Measurements from ENCODE around the gene CNKSR2.
A peak's percentile ranks its signal among the peaks of the same experiment; 100 is the strongest.

CNKSR2 gene

GRCh38 chrX:21373001-21373400 is 1.2 kb upstream of the CNKSR2 start:
- Histone ChIP-seq H2AFZ (ENCODE audit: low read depth, low read length) (peak overlapping the region; percentile 93; the same call in 1 of the 2 replicates), H3K9ac (ENCODE audit: low read length) (peak overlapping the region; percentile 96), H3K27ac (ENCODE audit: low read length) (no peak overlapping the region), H3K36me3 (replicated peaks; ENCODE audit: low read depth, low read length) (no peaks in the 10 kb centered on the region), H3K4me2 (ENCODE audit: low read length) (peak overlapping the region; percentile 74), H3K79me2 (ENCODE audit: low read length) (peaks cover 25% of the 10 kb centered on the region), H3K4me1 (ENCODE audit: low read length) (peaks cover 10% of the 10 kb centered on the region; the same call in 1 of the 2 replicates), H4K20me1 (ENCODE audit: insufficient read depth, low read length) (peaks cover 4% of the 10 kb centered on the region; the same call in 1 of the 2 replicates), H3K9me3 (ENCODE audit: insufficient read depth, low read length) (no peaks in the 10 kb centered on the region), H3K4me3 (ENCODE audit: low read length) (peak overlapping the region; percentile 99), H3K27me3 (ENCODE audit: low read depth, low read length) (no peaks in the 10 kb centered on the region)
- no peak for TF ChIP-seq EZH2phosphoT487 (IDR thresholded peaks at IDR 0.05; ENCODE audit: low read depth)
- no peak for TF ChIP-seq CTCF (IDR thresholded peaks at IDR 0.05; ENCODE audit: low read depth, low read length)

- peak overlapping the region; percentile 93 for H2AFZ ChIP-seq (ENCODE audit: low read depth, low read length)
- no peak for TF ChIP-seq EZH2phosphoT487 (IDR thresholded peaks at IDR 0.05; ENCODE audit: low read depth)
- no peak for TF ChIP-seq CTCF (IDR thresholded peaks at IDR 0.05; ENCODE audit: low read depth, low read length)
- peak overlapping the region; percentile 72 for H3K27ac ChIP-seq (ENCODE audit: low read length)
- H3K36me3 ChIP-seq (replicated peaks; ENCODE audit: low read depth, low read length), result no peaks in the 10 kb centered on the region
- H3K9me3 ChIP-seq (ENCODE audit: insufficient read depth, low read length), result no peaks in the 10 kb centered on the region
- H3K4me3 ChIP-seq (ENCODE audit: low read length), result peak overlapping the region; percentile 99
- H4K20me1 ChIP-seq (ENCODE audit: insufficient read depth, low read length), result peaks cover 4% of the 10 kb centered on the region; the same call in 1 of the 2 replicates
- H3K4me2 ChIP-seq (ENCODE audit: low read length), result peak overlapping the region; percentile 74
- peaks cover 25% of the 10 kb centered on the region for H3K79me2 ChIP-seq (ENCODE audit: low read length)
- H3K9ac ChIP-seq (ENCODE audit: low read length), result peak overlapping the region; percentile 96
- H3K4me1 ChIP-seq (ENCODE audit: low read length), result peaks cover 10% of the 10 kb centered on the region; the same call in 1 of the 2 replicates
- no peaks in the 10 kb centered on the region for H3K27me3 ChIP-seq (ENCODE audit: low read depth, low read length)
These were observed 518 bp upstream of the CNKSR2 start for GRCh38 chrX:21373637-21374162.

DNA sequence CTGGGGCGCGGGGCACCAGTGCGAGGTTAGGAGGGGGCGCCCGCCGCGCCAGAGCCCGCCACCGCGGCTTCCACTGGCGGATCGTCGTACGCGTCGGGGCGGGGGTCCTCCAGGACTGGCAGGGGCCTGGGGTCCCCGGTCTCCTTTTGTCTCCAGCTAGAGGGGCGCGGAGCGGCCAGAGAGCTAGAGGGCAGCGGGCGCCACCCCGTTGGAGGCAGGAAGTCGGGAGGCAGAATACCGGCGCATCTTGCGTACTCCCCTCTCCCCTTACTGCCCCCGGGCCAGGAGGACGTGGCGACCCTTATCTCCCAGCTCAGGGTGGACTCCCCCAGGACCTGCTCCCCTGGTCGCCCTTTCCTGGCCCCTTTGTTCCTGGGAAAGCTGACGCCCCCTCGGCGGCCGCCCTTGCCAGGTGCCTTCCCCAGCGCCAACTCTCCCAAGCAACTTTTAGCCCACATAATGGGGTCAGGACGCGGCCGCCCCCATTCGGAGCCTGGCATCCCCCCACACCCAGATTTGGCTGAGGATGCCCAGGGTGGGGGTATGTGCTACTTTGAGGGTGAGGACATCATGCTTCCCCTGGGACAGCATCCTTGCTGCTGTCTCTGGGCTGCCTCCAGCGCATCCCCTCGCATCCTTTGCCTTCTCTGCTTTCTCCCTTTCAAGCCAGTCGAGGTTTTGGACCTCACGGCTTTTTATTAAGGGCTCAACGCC is 933 bp downstream of the CNKSR2 start:
- Histone ChIP-seq H3K4me3 (ENCODE audit: low read length) (peak overlapping the region; percentile 99), H3K9me3 (ENCODE audit: insufficient read depth, low read length) (no peaks in the 10 kb centered on the region), H3K36me3 (replicated peaks; ENCODE audit: low read depth, low read length) (no peaks in the 10 kb centered on the region), H3K27me3 (ENCODE audit: low read depth, low read length) (no peaks in the 10 kb centered on the region), H3K79me2 (ENCODE audit: low read length) (peaks cover 35% of the 10 kb centered on the region), H3K4me2 (ENCODE audit: low read length) (peak overlapping the region; percentile 97), H3K27ac (ENCODE audit: low read length) (peak overlapping the region; percentile 72), H4K20me1 (ENCODE audit: insufficient read depth, low read length) (peaks cover 4% of the 10 kb centered on the region; the same call in 1 of the 2 replicates), H3K9ac (ENCODE audit: low read length) (peak overlapping the region; percentile 96), H3K4me1 (ENCODE audit: low read length) (peaks cover 19% of the 10 kb centered on the region), H2AFZ (ENCODE audit: low read depth, low read length) (peak overlapping the region; percentile 82)
- no peak for TF ChIP-seq CTCF (IDR thresholded peaks at IDR 0.05; ENCODE audit: low read depth, low read length)
- TF ChIP-seq EZH2phosphoT487 (IDR thresholded peaks at IDR 0.05; ENCODE audit: low read depth), result no peak

DNA sequence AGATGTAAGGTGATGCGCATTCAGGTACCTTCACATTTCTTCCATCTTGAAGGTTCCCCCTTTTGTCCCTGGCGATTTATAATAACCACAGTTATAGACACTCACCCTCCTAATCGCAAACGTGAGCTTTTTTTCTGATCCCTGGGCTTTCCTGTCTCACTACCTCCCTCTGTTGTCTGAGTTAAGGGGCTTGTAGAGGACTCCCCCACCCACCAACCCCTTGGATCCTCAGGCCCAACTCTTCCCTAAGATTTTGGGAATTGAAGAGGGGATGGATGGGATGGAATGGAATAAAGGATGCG is 1.4 kb downstream of the CNKSR2 start:
- Histone ChIP-seq H3K4me1 (ENCODE audit: low read length) (peaks cover 19% of the 10 kb centered on the region), H2AFZ (ENCODE audit: low read depth, low read length) (no peak overlapping the region), H3K27me3 (ENCODE audit: low read depth, low read length) (no peaks in the 10 kb centered on the region), H3K4me2 (ENCODE audit: low read length) (peak overlapping the region; percentile 97), H3K27ac (ENCODE audit: low read length) (no peak overlapping the region), H4K20me1 (ENCODE audit: insufficient read depth, low read length) (peaks cover 4% of the 10 kb centered on the region; the same call in 1 of the 2 replicates), H3K36me3 (replicated peaks; ENCODE audit: low read depth, low read length) (no peaks in the 10 kb centered on the region), H3K79me2 (ENCODE audit: low read length) (peaks cover 35% of the 10 kb centered on the region), H3K9ac (ENCODE audit: low read length) (peak overlapping the region; percentile 96), H3K9me3 (ENCODE audit: insufficient read depth, low read length) (no peaks in the 10 kb centered on the region), H3K4me3 (ENCODE audit: low read length) (peak overlapping the region; percentile 99)
- TF ChIP-seq EZH2phosphoT487 (IDR thresholded peaks at IDR 0.05; ENCODE audit: low read depth), result no peak
- peak; percentile 22; the same call in 1 of the 2 replicates for TF ChIP-seq CTCF (IDR thresholded peaks at IDR 0.05; ENCODE audit: low read depth, low read length)

Measured in OCI-LY3 (cell line).